ENCODE results near the gene ALB. TPM values are rescaled to one million over a fixed set of nuclear protein-coding genes. Genes with fewer than 3 reads are reported as not detected.
"Not testable (repeated sequence)": the region's sequence is repeated elsewhere in the genome, so short reads cannot be mapped to it uniquely, and the experiment has no call there.

ALB gene
- not detected for polyA plus RNA-seq

DNA sequence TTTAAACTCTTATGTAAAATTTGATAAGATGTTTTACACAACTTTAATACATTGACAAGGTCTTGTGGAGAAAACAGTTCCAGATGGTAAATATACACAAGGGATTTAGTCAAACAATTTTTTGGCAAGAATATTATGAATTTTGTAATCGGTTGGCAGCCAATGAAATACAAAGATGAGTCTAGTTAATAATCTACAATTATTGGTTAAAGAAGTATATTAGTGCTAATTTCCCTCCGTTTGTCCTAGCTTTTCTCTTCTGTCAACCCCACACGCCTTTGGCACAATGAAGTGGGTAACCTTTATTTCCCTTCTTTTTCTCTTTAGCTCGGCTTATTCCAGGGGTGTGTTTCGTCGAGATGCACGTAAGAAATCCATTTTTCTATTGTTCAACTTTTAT, at the start of gene ALB:
TSS of gene ALB (plus strand) at position 246 of the 400 bp plus-strand sequence. CDS start at position 287, 41 bp downstream.
- peaks cover 0 to 4% (median under 1%) of the 10 kb centered on the region in 6 donors for H3K9me3 Mint-ChIP-seq
- H3K27ac Mint-ChIP-seq, result no peak within 1 kb of the TSS
- no peak within 1 kb of the TSS for H3K4me3 Mint-ChIP-seq
- peaks cover 0 to 5% (median 4%) of the 10 kb centered on the region in 3 donors for H3K27me3 Mint-ChIP-seq (ENCODE audit: low read depth in 3 of 3)
- H3K36me3 Mint-ChIP-seq, result no peaks in the 10 kb centered on the region
- H3K4me1 Mint-ChIP-seq, result no peaks in the 10 kb centered on the region
- DNase-seq, result no peak

DNA sequence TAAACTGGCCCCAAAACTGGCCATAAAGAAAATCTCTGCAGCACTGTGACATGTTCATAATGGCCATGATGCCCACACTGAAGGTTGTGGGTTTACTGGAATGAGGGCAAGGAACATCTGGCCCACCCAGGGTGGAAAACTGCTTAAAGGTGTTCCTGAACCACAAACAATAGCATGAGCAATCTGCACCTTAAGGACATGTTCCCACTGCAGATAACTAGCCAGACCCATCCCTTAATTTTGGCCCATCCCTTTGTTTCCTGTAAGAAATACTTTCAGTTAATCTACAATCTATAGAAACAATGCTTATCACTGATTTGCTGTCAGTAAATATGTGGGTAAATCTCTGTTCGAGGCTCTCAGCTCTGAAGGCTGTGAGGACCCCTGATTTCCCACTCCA, 46.9 kb upstream of the ALB start:
- H3K27ac Mint-ChIP-seq; H3K4me1 Mint-ChIP-seq; H3K36me3 Mint-ChIP-seq; H3K27me3 Mint-ChIP-seq (ENCODE audit: low read depth in 3 of 3); H3K4me3 Mint-ChIP-seq; DNase-seq: not testable (repeated sequence)
- peaks cover 7 to 30% (median 10%) of the 10 kb centered on the region in 6 donors for H3K9me3 Mint-ChIP-seq

DNA sequence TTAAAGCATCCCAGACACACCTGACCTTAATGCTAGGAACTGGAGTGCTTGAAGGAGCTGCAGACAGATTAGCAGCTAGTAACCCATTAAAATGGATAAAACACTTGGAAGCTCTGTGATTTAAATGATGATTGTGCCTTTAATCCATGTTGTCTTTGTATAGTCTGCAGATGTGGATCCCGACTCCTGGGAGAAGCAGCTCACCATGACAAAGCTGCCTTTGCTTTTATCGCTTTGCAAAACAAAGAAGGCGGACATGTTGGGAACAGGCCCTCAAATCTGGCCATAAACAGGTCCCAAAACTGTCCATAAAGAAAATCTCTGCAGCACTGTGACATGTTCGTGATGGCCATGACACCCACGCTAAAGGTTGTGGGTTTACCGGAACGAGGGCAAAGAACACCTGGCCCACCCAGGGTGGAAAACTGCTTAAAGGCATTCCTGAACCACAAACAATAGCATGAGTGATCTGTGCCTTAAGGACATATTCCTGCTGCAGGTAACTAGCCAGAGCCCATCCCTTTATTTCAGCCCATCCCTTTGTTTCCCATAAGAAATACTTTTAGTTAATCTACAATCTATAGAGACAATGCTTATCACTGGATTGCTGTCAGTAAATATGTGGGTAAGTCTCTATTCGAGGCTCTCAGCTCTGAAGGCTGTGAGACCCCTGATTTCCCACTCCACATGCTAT, 34.4 kb upstream of the ALB start:
- H3K4me3 Mint-ChIP-seq; H3K4me1 Mint-ChIP-seq; H3K27me3 Mint-ChIP-seq (ENCODE audit: low read depth in 3 of 3); H3K9me3 Mint-ChIP-seq; DNase-seq; H3K27ac Mint-ChIP-seq; H3K36me3 Mint-ChIP-seq: not testable (repeated sequence)

DNA sequence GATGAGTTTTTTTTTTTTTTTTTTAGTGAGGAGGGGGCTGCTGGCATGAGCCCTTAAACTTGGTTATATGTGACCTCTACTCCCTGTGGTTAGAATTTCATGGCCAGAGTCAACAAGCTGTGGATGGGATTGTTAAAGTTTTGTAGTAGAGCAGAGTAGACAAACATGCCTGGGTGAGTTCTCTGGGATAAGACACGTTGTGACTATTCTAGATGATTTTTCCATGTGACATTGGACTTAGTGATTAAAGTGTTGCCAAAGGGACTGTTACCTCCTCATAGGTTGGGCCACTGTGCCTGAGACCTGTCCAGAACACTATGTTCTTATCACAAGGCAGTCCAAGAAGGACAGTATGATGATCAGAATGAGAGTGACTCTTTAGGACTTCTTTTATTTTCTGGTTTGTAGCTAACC, 28.8 kb upstream of the ALB start:
- H3K27me3 Mint-ChIP-seq (ENCODE audit: low read depth in 3 of 3), result peaks cover 0 to 4% (median 0%) of the 10 kb centered on the region in 3 donors
- H3K9me3 Mint-ChIP-seq, result peaks cover 0 to 11% (median 1%) of the 10 kb centered on the region in 6 donors
- H3K36me3 Mint-ChIP-seq, result no peaks in the 10 kb centered on the region
- no peak for DNase-seq
- no peak overlapping the region for H3K27ac Mint-ChIP-seq
- H3K4me3 Mint-ChIP-seq, result no peak overlapping the region
- H3K4me1 Mint-ChIP-seq, result no peaks in the 10 kb centered on the region

DNA sequence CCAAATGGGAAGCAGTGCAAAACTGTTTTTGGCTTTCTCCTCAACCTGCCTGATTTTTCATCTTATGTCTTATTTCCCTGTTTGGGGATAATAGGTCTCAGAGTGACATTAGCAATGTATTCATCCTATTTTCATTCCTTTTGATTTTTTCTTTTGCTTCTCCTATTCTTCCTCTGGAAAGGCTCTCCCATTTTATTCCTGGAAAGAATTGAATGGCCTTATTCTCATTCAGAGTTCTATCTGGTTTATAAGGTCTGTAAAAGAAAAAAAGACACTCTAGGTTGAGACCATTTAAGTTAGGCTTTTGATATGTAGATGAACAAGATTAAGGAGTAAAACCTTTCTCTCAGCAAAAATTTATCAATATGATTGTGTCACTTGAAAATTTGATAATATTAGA, 27.8 kb upstream of the ALB start:
- Mint-ChIP-seq H3K36me3 (no peaks in the 10 kb centered on the region), H3K4me3 (no peak overlapping the region), H3K27ac (no peak overlapping the region), H3K9me3 (peaks cover 0 to 11% (median 0%) of the 10 kb centered on the region in 6 donors), H3K27me3 (ENCODE audit: low read depth in 3 of 3) (peaks cover 0 to 2% (median 0%) of the 10 kb centered on the region in 3 donors), H3K4me1 (no peaks in the 10 kb centered on the region)
- DNase-seq, result no peak

DNA sequence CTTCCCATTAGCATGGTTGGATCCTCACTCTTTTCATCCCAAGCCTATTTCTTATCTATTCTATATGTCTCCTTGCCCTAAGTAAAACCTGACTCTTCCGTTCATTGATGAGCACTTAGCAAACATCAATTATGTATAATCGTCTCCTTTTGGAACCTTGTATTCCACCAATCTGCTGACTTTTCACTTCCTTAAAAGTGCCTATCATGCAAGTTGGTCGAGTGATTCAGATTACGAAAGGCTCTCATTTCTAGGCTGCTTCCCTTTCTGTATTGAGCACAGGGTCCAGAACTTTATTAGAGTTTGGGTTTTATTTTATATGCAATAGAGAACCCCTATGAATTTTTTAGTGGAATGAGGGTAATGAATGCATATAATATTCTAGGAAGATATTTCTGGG, 27.1 kb upstream of the ALB start:
- no peak overlapping the region for H3K4me3 Mint-ChIP-seq
- H3K36me3 Mint-ChIP-seq, result no peaks in the 10 kb centered on the region
- H3K9me3 Mint-ChIP-seq, result peaks cover 0 to 11% (median 0%) of the 10 kb centered on the region in 6 donors
- H3K27ac Mint-ChIP-seq, result no peak overlapping the region
- DNase-seq, result no peak
- H3K4me1 Mint-ChIP-seq, result no peaks in the 10 kb centered on the region
- peaks cover 0 to 2% (median 0%) of the 10 kb centered on the region in 3 donors for H3K27me3 Mint-ChIP-seq (ENCODE audit: low read depth in 3 of 3)

DNA sequence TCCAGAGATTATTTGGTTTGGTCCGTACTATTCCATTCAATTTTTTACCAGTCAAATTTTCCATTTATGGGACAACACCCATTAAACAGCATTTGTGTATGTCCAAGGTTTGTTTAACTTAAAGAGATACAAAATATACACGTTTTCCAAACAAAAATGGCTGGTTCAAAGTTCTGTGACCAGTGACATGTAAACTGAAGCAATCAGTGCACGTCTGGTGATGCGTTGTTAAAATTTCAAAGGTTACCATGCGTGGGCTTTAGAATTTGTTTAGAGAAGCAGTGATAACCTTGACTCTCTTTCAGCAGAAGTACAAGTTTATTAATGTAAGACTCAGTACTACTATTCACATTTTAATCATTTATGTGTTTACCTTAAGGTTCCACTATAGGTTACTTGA, 25.2 kb upstream of the ALB start:
- no peak overlapping the region for H3K27ac Mint-ChIP-seq
- no peak overlapping the region for H3K4me3 Mint-ChIP-seq
- no peak for DNase-seq

DNA sequence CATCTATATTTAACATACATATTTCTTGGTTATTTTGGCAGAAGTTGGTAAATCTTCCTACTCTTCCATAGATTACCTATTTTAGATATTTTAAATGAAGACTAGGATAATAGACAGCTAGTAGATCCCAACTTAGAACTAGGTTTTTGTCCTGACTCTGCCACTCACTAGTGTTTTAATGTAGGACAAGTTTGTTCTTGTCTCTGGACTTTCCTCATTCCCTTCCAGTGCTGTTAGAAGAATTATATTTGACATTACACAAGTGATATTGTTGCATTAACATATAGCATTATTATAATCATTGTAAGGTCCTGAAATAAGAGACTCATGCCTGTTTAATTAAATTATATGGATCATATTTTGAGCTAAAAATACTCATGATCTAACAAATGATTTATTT, 24.1 kb upstream of the ALB start:
- H3K4me3 Mint-ChIP-seq, result no peak overlapping the region
- H3K27me3 Mint-ChIP-seq (ENCODE audit: low read depth in 3 of 3), result peaks cover 0 to 2% (median 0%) of the 10 kb centered on the region in 3 donors
- H3K36me3 Mint-ChIP-seq, result no peaks in the 10 kb centered on the region
- no peaks in the 10 kb centered on the region for H3K4me1 Mint-ChIP-seq
- peaks cover 0 to 11% (median 0%) of the 10 kb centered on the region in 6 donors for H3K9me3 Mint-ChIP-seq
- no peak overlapping the region for H3K27ac Mint-ChIP-seq
- DNase-seq, result no peak

More for the DNA sequence above, 25.2 kb upstream of the ALB start:
- peaks cover 0 to 2% (median 0%) of the 10 kb centered on the region in 3 donors for H3K27me3 Mint-ChIP-seq (ENCODE audit: low read depth in 3 of 3)
- H3K36me3 Mint-ChIP-seq, result no peaks in the 10 kb centered on the region
- H3K4me1 Mint-ChIP-seq, result no peaks in the 10 kb centered on the region
- peaks cover 0 to 11% (median 0%) of the 10 kb centered on the region in 6 donors for H3K9me3 Mint-ChIP-seq

DNA sequence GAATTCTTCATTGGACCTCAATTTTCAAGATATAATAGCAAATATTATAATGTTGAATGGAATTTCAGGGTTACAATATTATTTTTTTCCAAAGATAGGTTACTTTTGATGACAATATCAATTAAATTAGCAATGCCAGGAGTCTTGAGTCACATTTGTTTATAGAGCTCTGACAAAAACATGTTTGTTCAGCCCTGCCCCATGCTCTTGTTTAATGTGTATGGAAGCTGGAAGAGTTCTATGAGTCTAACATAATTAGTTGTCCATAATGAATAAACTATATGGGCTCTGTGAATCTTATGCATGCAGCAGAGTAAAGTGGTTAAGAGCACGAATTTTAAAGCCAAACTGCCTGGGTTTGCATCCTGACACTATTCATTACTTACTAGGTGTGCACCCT, 22.9 kb upstream of the ALB start:
- Mint-ChIP-seq H3K9me3 (peaks cover 0 to 6% (median 1%) of the 10 kb centered on the region in 6 donors), H3K4me3 (no peak overlapping the region), H3K27me3 (ENCODE audit: low read depth in 3 of 3) (peaks cover 0 to 3% (median 2%) of the 10 kb centered on the region in 3 donors), H3K36me3 (no peaks in the 10 kb centered on the region), H3K27ac (no peak overlapping the region), H3K4me1 (no peaks in the 10 kb centered on the region)
- DNase-seq, result no peak

DNA sequence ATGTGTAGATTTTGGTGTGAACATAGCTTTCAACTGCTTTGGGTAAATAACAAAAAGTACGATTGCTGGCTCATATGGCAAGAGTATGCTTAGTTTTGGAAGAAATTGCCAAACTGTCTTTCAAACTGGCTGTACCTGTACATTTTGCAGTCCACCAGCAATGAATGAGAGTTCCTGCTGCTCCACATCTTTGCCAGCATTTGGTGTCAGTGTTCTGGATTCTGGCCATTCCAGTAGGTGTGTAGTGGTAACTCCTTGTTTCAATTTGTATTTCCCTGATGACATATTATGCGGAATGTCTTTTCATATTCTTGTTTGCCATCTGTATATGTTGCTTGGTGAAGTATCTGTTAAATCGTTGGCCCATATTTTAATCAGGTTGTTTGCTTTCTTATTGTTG, 20.6 kb upstream of the ALB start:
- Mint-ChIP-seq H3K4me1 (no peaks in the 10 kb centered on the region), H3K36me3 (no peaks in the 10 kb centered on the region), H3K27ac (no peak overlapping the region), H3K4me3 (no peak overlapping the region), H3K27me3 (ENCODE audit: low read depth in 3 of 3) (peaks cover 0 to 3% (median 0%) of the 10 kb centered on the region in 3 donors), H3K9me3 (peaks cover 0 to 7% (median under 1%) of the 10 kb centered on the region in 6 donors)
- DNase-seq, result no peak

DNA sequence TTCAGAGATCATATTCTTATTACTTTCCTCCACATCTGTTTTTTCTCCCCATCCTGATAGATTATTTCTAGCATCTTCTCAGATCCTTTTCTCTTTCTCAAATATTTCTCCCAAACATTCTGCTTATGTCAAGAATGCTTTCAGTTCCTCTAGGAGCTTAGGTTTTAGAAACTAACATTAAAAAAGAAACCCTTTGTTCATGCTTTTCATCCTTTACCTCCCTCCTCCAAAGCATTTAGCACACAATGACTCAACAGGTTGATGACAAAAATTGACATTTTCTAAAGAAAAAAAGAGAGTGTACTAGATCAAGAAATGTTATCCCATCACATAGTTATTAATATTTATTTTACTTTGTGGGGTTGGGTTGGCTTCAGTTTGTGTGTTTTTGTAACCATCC, 16.5 kb upstream of the ALB start:
- peaks cover 0 to 3% (median 0%) of the 10 kb centered on the region in 3 donors for H3K27me3 Mint-ChIP-seq (ENCODE audit: low read depth in 3 of 3)
- H3K27ac Mint-ChIP-seq, result no peak overlapping the region
- no peak overlapping the region for H3K4me3 Mint-ChIP-seq
- no peaks in the 10 kb centered on the region for H3K36me3 Mint-ChIP-seq
- no peak for DNase-seq
- H3K9me3 Mint-ChIP-seq, result peaks cover 4 to 10% (median 8%) of the 10 kb centered on the region in 6 donors
- no peaks in the 10 kb centered on the region for H3K4me1 Mint-ChIP-seq

DNA sequence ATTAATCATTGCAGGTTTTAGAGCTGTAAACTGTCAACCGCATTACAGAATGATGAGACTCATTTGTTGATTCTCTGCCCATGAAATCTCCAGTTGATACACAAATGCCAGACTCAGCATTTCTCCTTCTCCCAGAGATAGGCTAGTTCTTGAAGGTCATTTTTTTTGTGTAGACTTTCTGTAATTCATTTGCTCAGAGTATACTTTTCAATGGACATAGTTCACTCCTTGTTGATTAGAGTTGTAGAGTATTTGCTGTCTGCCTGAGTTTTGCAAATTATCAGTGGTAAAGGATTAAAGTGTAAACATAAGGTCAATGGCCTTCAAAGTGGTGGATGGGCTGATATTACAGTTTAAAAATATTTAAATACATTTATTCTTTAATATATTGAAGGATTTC, 15.2 kb upstream of the ALB start:
- H3K27ac Mint-ChIP-seq, result no peak overlapping the region
- H3K36me3 Mint-ChIP-seq, result no peaks in the 10 kb centered on the region
- H3K27me3 Mint-ChIP-seq (ENCODE audit: low read depth in 3 of 3), result peaks cover 0 to 3% (median 0%) of the 10 kb centered on the region in 3 donors
- H3K4me3 Mint-ChIP-seq, result no peak overlapping the region
- H3K9me3 Mint-ChIP-seq, result peaks cover 4 to 10% (median 8%) of the 10 kb centered on the region in 6 donors
- H3K4me1 Mint-ChIP-seq, result no peaks in the 10 kb centered on the region
- no peak for DNase-seq

DNA sequence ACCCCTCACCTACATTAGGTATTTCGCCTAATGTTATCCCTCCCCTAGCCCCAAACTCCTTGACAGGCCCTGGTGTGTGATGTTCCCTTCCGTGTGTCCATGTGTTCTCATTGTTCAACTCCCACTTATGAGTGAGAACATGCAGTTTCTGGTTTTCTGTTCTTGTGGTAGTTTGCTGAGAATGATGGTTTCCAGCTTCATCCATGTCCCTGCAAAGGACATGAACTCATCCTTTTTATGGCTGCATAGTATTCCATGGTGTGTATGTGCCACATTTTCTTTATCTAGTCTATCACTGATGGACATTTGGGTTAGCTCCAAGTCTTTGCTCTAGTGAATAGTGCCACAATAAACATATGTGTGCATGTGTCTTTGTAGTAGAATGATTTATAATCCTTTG, 14.4 kb upstream of the ALB start:
- DNase-seq; H3K27me3 Mint-ChIP-seq (ENCODE audit: low read depth in 3 of 3); H3K4me3 Mint-ChIP-seq; H3K27ac Mint-ChIP-seq; H3K4me1 Mint-ChIP-seq; H3K36me3 Mint-ChIP-seq; H3K9me3 Mint-ChIP-seq: not testable (repeated sequence)

DNA sequence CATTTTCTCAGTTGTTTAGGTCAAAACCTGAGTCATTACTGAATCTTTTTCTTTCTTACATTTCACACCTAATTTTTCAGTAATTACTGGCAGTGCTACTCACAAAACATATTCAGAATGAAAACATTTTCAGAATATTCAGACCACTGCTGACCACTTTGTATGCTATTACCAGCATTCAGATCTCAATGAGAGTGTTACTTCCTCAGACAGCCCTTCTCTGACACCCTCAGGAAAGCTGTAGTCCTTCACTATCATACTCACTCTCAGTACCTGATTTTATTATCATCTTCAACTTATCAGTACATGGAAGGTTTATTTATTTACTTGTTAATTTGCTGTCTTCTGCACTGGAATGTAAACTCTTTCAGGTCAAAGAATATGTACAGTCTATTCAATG, 12.3 kb upstream of the ALB start:
- no peaks in the 10 kb centered on the region for H3K36me3 Mint-ChIP-seq
- no peak overlapping the region for H3K27ac Mint-ChIP-seq
- H3K27me3 Mint-ChIP-seq (ENCODE audit: low read depth in 3 of 3), result peaks cover 0 to 1% (median 0%) of the 10 kb centered on the region in 3 donors

DNA sequence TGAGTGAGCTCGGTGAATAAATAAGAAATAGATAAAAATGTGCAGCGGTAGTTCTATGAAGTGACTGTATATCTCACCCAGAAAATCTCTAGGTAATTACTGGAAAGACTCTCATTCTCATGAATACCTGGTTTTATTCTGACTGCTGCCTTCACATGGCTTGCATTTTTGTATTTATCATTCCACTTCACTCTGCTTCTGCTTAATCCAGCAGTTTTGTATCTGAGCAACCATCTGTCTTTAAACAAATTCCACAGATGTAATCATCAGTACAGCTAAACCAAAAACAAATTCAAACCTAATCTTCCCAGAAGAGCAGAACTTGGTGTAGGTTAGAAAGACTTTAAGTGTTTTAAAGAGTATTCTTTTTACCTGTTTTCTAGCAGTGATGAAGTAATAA, 11.2 kb upstream of the ALB start:
- H3K27me3 Mint-ChIP-seq (ENCODE audit: low read depth in 3 of 3), result peaks cover 0 to 3% (median 1%) of the 10 kb centered on the region in 3 donors
- H3K36me3 Mint-ChIP-seq, result no peaks in the 10 kb centered on the region
- no peak for DNase-seq
- no peak overlapping the region for H3K27ac Mint-ChIP-seq
- no peaks in the 10 kb centered on the region for H3K4me1 Mint-ChIP-seq
- H3K4me3 Mint-ChIP-seq, result no peak overlapping the region
- H3K9me3 Mint-ChIP-seq, result peaks cover 1 to 11% (median 5%) of the 10 kb centered on the region in 6 donors

More for the DNA sequence above, 12.3 kb upstream of the ALB start:
- H3K4me1 Mint-ChIP-seq, result no peaks in the 10 kb centered on the region
- DNase-seq, result no peak
- peaks cover 1 to 9% (median 5%) of the 10 kb centered on the region in 6 donors for H3K9me3 Mint-ChIP-seq
- no peak overlapping the region for H3K4me3 Mint-ChIP-seq

All from immature natural killer cell (primary cell).